ENCODE results near the gene SFXN1. TPM values are rescaled to one million over a fixed set of nuclear protein-coding genes. Genes with fewer than 3 reads are reported as not detected.

Gene SFXN1
- polyA plus RNA-seq, 3 donors, result 5.8 to 10.3 (median 8.3) TPM

DNA sequence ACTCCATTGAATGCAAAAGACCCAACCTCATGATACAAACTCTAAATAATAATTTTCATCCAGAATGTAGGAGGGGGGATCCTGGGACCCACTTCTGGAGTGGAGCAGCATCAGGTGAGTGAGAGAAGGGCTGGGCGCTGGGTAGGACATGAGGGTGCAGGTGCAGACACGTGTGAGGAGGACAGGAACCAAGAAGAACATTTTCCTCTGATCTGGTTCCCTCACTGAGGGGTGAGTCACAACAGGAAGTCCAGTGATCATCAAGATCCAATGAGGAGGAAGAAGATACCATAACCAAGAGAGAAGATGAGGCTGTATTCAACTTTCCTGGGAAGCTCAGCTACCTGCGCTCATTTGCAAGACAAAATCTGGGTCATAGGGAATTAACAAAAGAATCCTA lies 57.4 kb downstream of the SFXN1 start:
- Histone ChIP-seq H3K9ac (ENCODE audit: insufficient read depth, low read length, poor library complexity, severe bottlenecking) (no peak overlapping the region), H3K36me3 (replicated peaks in 1 of 2; ENCODE audit: control insufficient read depth in 1 of 2, insufficient read depth in 2 of 2, low read length in 2 of 2) (no peaks in the 10 kb centered on the region), H3K4me3 (replicated peaks in 1 of 3; ENCODE audit: low read depth in 2 of 3, low read length in 3 of 3) (no peak overlapping the region), H3K27me3 (ENCODE audit: control insufficient read depth in 2 of 2, insufficient read depth in 2 of 2, low read length in 2 of 2) (no peaks in the 10 kb centered on the region), H3K9me3 (replicated peaks in 1 of 2; ENCODE audit: control insufficient read depth in 1 of 2, insufficient read depth in 1 of 2, low read length in 2 of 2) (no peaks in the 10 kb centered on the region), H3K79me2 (ENCODE audit: insufficient read depth, low read length) (no peaks in the 10 kb centered on the region), H2AFZ (ENCODE audit: insufficient read depth, low read depth, low read length, poor library complexity, severe bottlenecking) (no peak overlapping the region), H4K20me1 (ENCODE audit: insufficient read depth, low read length) (no peaks in the 10 kb centered on the region), H3K4me2 (replicated peaks; ENCODE audit: extremely low read depth, low read length, poor library complexity, severe bottlenecking) (no peak overlapping the region), H3K27ac (ENCODE audit: low read depth in 1 of 2, low read length in 2 of 2) (no peak overlapping the region), H3K4me1 (ENCODE audit: control insufficient read depth in 1 of 2, insufficient read depth in 2 of 2, low read length in 2 of 2) (peaks cover 8 to 15% of the 10 kb centered on the region in 2 donors)
- no peak for TF ChIP-seq CTCF (IDR thresholded peaks at IDR 0.05)
- peaks cover 11% of the 10 kb centered on the region for H3K4me1 Mint-ChIP-seq
- H3K27me3 Mint-ChIP-seq (ENCODE audit: low read depth in 3 of 3), result peaks cover 2 to 5% (median 3%) of the 10 kb centered on the region in 3 donors
- H3K27ac Mint-ChIP-seq, result peak overlapping the region in 1 of 7 donors; percentile 15
- H3K36me3 Mint-ChIP-seq, result peaks cover 0 to 3% of the 10 kb centered on the region in 2 donors
- peak; percentile 36 to 66 (median 54) for DNase-seq
- H3K4me3 Mint-ChIP-seq, result no peak overlapping the region
- peaks cover 0 to 1% (median 0%) of the 10 kb centered on the region in 7 donors for H3K9me3 Mint-ChIP-seq
- intact Hi-C loops (cut with micrococcal nuclease), result loop anchor here (1.0 to 10.0 kb wide), 3 partner anchors 181 to 339 kb away; partner anchors contain the start of gene CPLX2 (in 1 of the 2)
- WGBS (ENCODE audit: insufficient coverage), result 50% methylated on average over 2 of the region's 3 CpGs

DNA sequence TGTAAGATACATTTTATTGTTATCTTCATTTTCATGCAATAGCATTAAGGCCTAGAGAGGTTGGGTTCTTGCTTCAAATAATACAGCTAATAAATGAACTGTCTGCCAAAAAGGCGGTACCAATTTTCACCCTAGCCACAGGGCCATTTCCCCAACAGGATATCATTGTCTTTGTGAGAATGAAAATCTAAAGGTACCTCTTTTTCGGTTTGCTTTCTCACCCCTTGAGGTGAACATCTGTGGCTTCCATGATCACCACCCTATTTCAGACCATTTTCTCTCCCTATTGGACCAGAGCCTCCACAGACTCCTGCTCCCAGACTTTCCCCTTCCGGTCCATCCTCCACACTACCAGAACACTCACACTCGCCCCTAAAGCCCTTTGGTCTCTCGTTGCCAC lies 60.2 kb downstream of the SFXN1 start:
- H3K4me1 Mint-ChIP-seq, result peaks cover 15% of the 10 kb centered on the region
- 97% methylated on average over 3 of the region's 5 CpGs for WGBS (ENCODE audit: insufficient coverage)
- H3K4me3 Mint-ChIP-seq, result no peak overlapping the region
- Histone ChIP-seq H3K4me1 (ENCODE audit: control insufficient read depth in 1 of 2, insufficient read depth in 2 of 2, low read length in 2 of 2) (peaks cover 8 to 15% of the 10 kb centered on the region in 2 donors), H3K9me3 (replicated peaks in 1 of 2; ENCODE audit: control insufficient read depth in 1 of 2, insufficient read depth in 1 of 2, low read length in 2 of 2) (no peaks in the 10 kb centered on the region), H3K4me3 (replicated peaks in 1 of 3; ENCODE audit: low read depth in 2 of 3, low read length in 3 of 3) (no peak overlapping the region), H4K20me1 (ENCODE audit: insufficient read depth, low read length) (no peaks in the 10 kb centered on the region), H3K27me3 (ENCODE audit: control insufficient read depth in 2 of 2, insufficient read depth in 2 of 2, low read length in 2 of 2) (no peaks in the 10 kb centered on the region), H3K4me2 (replicated peaks; ENCODE audit: extremely low read depth, low read length, poor library complexity, severe bottlenecking) (no peak overlapping the region), H3K9ac (ENCODE audit: insufficient read depth, low read length, poor library complexity, severe bottlenecking) (no peak overlapping the region), H3K27ac (ENCODE audit: low read depth in 1 of 2, low read length in 2 of 2) (no peak overlapping the region), H3K79me2 (ENCODE audit: insufficient read depth, low read length) (no peaks in the 10 kb centered on the region), H3K36me3 (replicated peaks in 1 of 2; ENCODE audit: control insufficient read depth in 1 of 2, insufficient read depth in 2 of 2, low read length in 2 of 2) (no peaks in the 10 kb centered on the region), H2AFZ (ENCODE audit: insufficient read depth, low read depth, low read length, poor library complexity, severe bottlenecking) (no peak overlapping the region)
- no peak for DNase-seq
- H3K27ac Mint-ChIP-seq, result no peak overlapping the region
- no peaks in the 10 kb centered on the region for H3K36me3 Mint-ChIP-seq
- H3K9me3 Mint-ChIP-seq, result peaks cover 0 to 1% (median 0%) of the 10 kb centered on the region in 7 donors
- intact Hi-C loops (cut with micrococcal nuclease), result loop anchor here in 1 of 2 donors (10.0 kb wide), 1 partner anchor 336 kb away; the partner anchor contains the start of gene CPLX2
- peaks cover 2 to 4% (median 4%) of the 10 kb centered on the region in 3 donors for H3K27me3 Mint-ChIP-seq (ENCODE audit: low read depth in 3 of 3)
- no peak for TF ChIP-seq CTCF (IDR thresholded peaks at IDR 0.05)

Measured in CD14-positive monocyte (primary cell).